Bronchial smooth muscle cell (primary cell): ENCODE measurements around the gene PSG2. TPM values are rescaled to one million over a fixed set of nuclear protein-coding genes. Genes with fewer than 3 reads are reported as not detected.

Source experiments
- total RNA-seq: library from RNA; depleted of rRNA; stranded (reverse); fragments of >200 nt; gene quantifications from 2 replicates; pipeline ENCODE4 v1.2.1, GENCODE V29; 2014

Gene PSG2
- not detected in 2 replicates for total RNA-seq

DNA sequence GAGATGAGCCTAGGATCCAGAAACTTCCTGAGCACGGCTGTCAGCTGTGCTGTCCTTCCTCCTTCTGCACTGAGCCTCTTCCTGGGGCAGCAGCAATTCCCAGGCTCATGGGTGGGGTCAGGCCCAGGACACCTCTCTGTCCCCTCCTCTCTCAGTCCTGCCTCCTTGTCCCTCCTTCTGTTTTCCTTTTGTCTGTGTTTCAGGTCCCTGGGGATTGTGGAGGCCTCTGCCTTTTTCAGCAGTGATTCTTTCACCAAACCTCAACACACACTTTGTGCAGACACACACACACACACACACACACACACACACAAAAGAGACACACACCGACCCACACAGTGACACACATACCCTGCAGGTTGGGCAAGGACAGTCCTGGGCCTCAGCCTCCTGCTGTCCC, at the start of gene PSG2:
Gene PSG2 (minus strand): TSS at position 101 of the 400 bp plus-strand sequence. CDS start 132 bp downstream, outside the sequence.

GRCh38 chr19:43026369-43026768, 56.1 kb downstream of the PSG2 start, which contains the start of gene PSG11:
Gene PSG11, minus strand, starts transcription at chr19:43026469. Its CDS starts 97 bp downstream, at chr19:43026372.

Other genes starting within 250 kb of the PSG2 start
- gene PSG1, start 203.0 kb downstream of the PSG2 start, total RNA-seq, result under 0.01 and 0.17 TPM in 2 replicates
- gene PSG6, start 164.8 kb downstream of the PSG2 start, total RNA-seq, result not detected in 2 replicates
- gene PSG7, start 145.5 kb downstream of the PSG2 start, total RNA-seq, result not detected in 2 replicates
- gene PSG11, start 56.2 kb downstream of the PSG2 start, total RNA-seq, result not detected in 2 replicates
- 3.8 TPM in 1 of 2 replicates, not detected in the other for gene PSG5, start 103.8 kb upstream of the PSG2 start, total RNA-seq
- under 0.01 and 0.16 TPM in 2 replicates for gene PSG4, start 122.9 kb upstream of the PSG2 start, total RNA-seq
- gene PSG9, start 186.8 kb upstream of the PSG2 start, total RNA-seq, result under 0.01 TPM in 1 of 2 replicates, not detected in the other